Cardiac muscle cell (in vitro differentiated cells and primary cell): Measurements from ENCODE around the gene FAM107B. TPM values are rescaled to one million over a fixed set of nuclear protein-coding genes. Genes with fewer than 3 reads are reported as not detected.
"Not testable (repeated sequence)": the region's sequence is repeated elsewhere in the genome, so short reads cannot be mapped to it uniquely, and the experiment has no call there.

Experiments used
- DNase-seq, 2 donors: peaks; one replicate each; pipeline versions ENCODE4 v3.0.0 to v3.0.0-alpha.2; 2010 to 2017; ENCODE audit warnings: low read depth in 1 of 2, low spot score in 1 of 2
- H3K27ac ChIP-seq: fragments of 200-600 bp; sonication (generic); 2 replicates; pipeline ENCODE4 v1.5.1; 2016
- H3K27me3 ChIP-seq: fragments of 200-600 bp; sonication (generic); 2 replicates; pipeline ENCODE4 v1.6.0; 2016; ENCODE audit warnings: control low read depth
- H3K36me3 ChIP-seq: fragments of 200-600 bp; sonication (generic); 2 replicates; pipeline ENCODE4 v1.5.1; 2016; ENCODE audit warnings: control low read depth
- H3K4me1 ChIP-seq: fragments of 200-600 bp; sonication (generic); 2 replicates; pipeline ENCODE4 v1.8.1; 2017; ENCODE audit warnings: low read depth, mild to moderate bottlenecking, mixed run types
- H3K4me3 ChIP-seq: fragments of 200-600 bp; sonication (generic); 2 replicates; pipeline ENCODE4 v1.5.1; 2016; ENCODE audit warnings: mild to moderate bottlenecking
- H3K9me3 ChIP-seq: fragments of 200-600 bp; sonication (generic); 2 replicates; pipeline ENCODE4 v1.5.1; 2017; ENCODE audit warnings: low read depth, mild to moderate bottlenecking, control low read depth
- polyA plus RNA-seq: library from polyadenylated mRNA; unstranded; fragments of >200 nt; fragmentation: Nextera tagmentation; extraction: Ambion mirVana; gene quantifications from 2 replicates; pipeline ENCODE4 v1.2.1, GENCODE V29; 2016
- total RNA-seq: library from RNA; depleted of rRNA; stranded (reverse); fragments of >200 nt; gene quantifications from 2 replicates; pipeline ENCODE4 v1.2.3, GENCODE V29; 2016
- TF ChIP-seq, protein P1 (sequence below): IDR thresholded peaks from 2 replicates; pipeline ENCODE4 v1.5.1; 2012; ENCODE audit warnings: low read depth, mild to moderate bottlenecking, low read length

The FAM107B gene
- total and polyA plus RNA-seq, 2 experiments from 2014 or later, result 6.0 to 9.6 TPM

DNA sequence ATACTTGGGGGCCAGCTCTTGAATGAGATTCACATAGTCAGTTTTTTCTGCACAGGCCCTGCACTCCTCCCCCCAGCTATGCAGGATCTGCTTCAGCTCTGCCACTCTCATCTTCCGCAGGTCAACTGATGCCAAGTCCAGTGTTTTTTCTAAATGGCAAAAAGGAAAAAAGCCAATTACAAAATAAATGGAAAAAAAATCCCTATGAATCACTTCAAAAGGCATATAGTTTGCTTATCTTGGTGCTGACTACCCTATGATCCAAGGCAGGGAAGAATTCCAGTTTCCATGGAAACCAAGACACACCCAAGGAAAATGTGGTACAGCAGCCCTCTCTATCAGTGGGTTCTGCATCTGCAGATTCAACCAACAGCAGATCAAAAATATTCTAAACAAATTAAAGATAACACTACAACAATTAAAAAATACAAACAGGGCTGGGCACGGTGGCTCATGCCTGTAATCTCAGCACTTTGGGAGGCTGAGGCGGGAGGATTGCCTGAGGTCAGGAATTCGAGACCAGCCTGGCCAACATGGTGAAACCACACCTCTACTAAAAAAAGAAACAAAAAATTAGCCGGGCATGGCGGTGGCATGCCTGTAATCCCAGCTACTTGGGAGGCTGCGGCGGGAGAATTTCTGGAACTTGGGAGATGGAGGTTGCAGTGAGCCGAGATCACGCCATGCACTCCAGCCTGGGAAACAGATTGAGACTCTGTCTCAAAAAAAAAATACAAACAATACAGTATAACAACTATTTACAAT lies 45.5 kb upstream of the FAM107B start:
- Histone ChIP-seq H3K4me3 (no peak overlapping the region), H3K4me1 (peaks cover 7% of the 10 kb centered on the region), H3K27me3 (no peaks in the 10 kb centered on the region), H3K9me3 (no peaks in the 10 kb centered on the region), H3K36me3 (no peaks in the 10 kb centered on the region), H3K27ac (no peak overlapping the region)
- DNase-seq, result peak in 1 of 2 donors; percentile 86
- TF ChIP-seq, protein P1, sequence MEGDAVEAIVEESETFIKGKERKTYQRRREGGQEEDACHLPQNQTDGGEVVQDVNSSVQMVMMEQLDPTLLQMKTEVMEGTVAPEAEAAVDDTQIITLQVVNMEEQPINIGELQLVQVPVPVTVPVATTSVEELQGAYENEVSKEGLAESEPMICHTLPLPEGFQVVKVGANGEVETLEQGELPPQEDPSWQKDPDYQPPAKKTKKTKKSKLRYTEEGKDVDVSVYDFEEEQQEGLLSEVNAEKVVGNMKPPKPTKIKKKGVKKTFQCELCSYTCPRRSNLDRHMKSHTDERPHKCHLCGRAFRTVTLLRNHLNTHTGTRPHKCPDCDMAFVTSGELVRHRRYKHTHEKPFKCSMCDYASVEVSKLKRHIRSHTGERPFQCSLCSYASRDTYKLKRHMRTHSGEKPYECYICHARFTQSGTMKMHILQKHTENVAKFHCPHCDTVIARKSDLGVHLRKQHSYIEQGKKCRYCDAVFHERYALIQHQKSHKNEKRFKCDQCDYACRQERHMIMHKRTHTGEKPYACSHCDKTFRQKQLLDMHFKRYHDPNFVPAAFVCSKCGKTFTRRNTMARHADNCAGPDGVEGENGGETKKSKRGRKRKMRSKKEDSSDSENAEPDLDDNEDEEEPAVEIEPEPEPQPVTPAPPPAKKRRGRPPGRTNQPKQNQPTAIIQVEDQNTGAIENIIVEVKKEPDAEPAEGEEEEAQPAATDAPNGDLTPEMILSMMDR, result no peak

DNA sequence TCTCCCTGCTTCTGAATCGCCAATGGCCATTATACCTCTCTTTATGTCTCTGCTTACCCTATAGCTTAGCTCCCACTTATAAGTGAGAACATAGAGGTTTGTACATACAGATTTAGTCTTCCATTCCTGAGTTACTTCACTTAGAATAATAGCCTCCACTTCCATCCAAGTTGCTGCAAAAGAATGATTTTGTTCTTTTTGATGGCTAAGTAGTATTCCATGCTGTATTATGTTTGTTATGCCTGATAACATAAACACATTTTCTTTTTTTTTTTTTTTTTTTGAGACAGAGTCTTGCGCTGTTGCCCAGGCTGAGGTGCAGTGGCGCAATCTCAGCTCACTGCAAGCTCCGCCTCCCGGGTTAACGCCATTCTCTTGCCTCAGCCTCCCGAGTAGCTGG lies 42.0 kb upstream of the FAM107B start:
- DNase-seq, H3K27ac ChIP-seq, H3K36me3 ChIP-seq, H3K9me3 ChIP-seq, H3K4me1 ChIP-seq, H3K4me3 ChIP-seq, H3K27me3 ChIP-seq: not testable (repeated sequence)

DNA sequence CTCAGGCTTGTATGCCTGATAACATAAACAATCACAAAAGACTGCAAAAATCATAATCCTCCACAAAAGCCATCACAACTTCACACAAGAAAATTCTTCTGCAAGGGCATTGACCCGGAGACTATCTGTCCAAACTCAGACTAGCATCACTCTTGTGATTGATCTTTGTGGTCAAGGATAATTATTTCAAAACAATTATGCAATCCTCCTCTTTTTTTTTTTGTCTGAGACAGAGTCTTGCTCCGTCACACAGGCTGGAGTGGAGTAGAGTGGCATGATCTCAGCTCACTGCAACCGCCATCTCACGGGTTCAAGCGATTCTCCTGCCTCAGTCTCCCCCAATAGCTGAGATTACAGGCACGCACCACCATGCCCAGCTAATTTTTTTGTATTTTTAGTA lies 41.0 kb upstream of the FAM107B start:
- Histone ChIP-seq H3K27ac (no peak overlapping the region), H3K4me1 (no peaks in the 10 kb centered on the region), H3K9me3 (no peaks in the 10 kb centered on the region), H3K27me3 (no peaks in the 10 kb centered on the region), H3K4me3 (no peak overlapping the region), H3K36me3 (no peaks in the 10 kb centered on the region)
- no peak for DNase-seq
- TF ChIP-seq, protein P1, result no peak

DNA sequence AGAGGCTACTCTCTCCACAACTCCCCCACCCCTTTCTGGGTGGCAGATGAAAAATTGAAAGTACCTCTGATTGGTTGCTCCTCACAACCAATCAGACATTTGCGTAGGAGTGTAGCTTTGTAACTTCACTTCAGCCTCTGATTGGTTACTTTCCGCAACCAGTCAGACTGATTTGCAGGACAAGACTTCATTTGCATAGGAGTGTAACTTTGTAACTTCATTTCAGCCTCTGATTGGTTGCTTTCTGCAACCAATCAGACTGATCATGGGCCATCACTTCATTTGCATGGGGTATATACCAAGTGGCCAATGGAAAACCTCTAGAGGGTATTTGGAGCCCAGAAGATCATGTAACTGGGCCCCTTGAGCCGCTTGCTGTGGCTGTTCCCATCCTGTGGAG lies 37.6 kb upstream of the FAM107B start:
- Histone ChIP-seq H3K36me3 (no peaks in the 10 kb centered on the region), H3K27me3 (no peaks in the 10 kb centered on the region), H3K27ac (no peak overlapping the region), H3K4me3 (no peak overlapping the region), H3K9me3 (no peaks in the 10 kb centered on the region), H3K4me1 (no peaks in the 10 kb centered on the region)
- TF ChIP-seq, protein P1, result no peak
- no peak for DNase-seq

DNA sequence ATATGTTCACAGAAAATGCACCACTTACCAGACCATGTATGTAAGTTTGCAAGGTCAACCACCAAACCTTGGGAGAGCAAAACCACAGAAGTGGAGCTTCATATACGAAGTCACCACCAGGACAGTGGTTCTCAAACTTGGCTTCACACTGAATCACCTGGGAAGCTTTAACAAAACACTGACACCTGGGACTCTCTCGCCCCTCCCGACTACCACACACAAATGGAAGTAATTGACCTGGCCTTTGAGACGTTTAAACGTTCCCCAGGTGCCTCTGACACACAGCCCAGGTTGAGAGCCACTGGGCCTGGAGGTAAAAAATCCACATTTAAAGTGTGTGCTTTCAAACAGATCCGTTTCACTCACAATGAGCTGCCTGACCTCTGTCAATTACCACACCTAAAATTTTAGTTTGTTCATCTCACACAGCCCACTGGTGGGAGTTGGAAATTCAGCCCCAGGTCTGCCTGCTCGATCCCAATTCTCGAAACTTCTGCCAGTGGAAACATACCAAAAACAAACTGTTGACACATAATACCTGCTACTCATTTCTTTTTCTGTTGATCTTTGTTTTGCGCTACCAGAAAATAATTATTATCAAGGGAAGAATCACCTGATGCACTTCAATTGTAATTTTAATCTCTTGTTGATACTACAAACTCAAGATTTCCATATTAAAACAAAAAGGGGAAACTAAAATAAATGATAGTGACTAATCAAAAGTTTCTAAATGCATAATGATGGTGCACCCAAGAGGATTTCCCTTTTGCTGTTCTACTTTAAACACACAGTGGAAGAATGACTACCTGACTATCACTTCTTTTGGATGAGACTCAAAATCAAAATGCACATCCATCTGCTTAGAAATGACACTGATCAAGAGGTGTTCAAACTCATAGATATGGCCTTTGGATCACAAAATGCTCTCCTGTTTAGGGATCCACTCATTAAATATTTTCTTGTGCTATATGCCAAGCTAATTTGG lies 36.6 kb upstream of the FAM107B start:
- Histone ChIP-seq H3K4me3 (no peak overlapping the region), H3K36me3 (no peaks in the 10 kb centered on the region), H3K4me1 (no peaks in the 10 kb centered on the region), H3K27ac (no peak overlapping the region), H3K27me3 (no peaks in the 10 kb centered on the region), H3K9me3 (no peaks in the 10 kb centered on the region)
- DNase-seq, result no peak
- TF ChIP-seq, protein P1, result no peak

DNA sequence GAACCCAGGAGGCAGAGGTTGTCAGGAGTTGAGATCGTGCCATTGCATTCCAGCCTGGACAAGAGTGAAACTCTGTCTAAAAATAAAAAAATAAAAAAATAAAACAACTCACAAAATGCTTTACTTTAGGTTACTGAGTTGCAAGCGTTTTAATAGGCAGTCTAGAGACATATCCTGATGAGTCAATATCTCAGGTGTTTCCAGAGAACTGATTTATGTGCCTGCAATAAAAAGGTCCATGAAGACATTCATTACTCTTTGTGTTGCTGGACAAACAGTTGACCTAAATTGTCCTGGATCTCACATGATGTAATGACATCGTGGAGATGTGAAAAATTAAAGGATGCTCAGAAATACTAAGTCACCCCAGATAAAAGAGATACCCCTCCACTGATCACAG lies 31.6 kb upstream of the FAM107B start:
- Histone ChIP-seq H3K4me1 (no peaks in the 10 kb centered on the region), H3K4me3 (no peak overlapping the region), H3K27me3 (no peaks in the 10 kb centered on the region), H3K36me3 (no peaks in the 10 kb centered on the region), H3K27ac (no peak overlapping the region), H3K9me3 (no peaks in the 10 kb centered on the region)
- DNase-seq, result no peak
- TF ChIP-seq, protein P1, result no peak
